Breast epithelium (tissue), 4 donors: ENCODE measurements around the gene INAFM2. TPM values are rescaled to one million over a fixed set of nuclear protein-coding genes. Genes with fewer than 3 reads are reported as not detected.

Experiments used
- DNase-seq, 2 donors: peaks; one replicate each; pipeline ENCODE4 v3.0.0-alpha.2; 2019; ENCODE audit warnings: low spot score in 2 of 2
- H3K27ac ChIP-seq, 2 donors: fragments of 200-600 bp; sonication (generic) in 1 of 2; one replicate each; pipeline ENCODE4 v1.5.1; 2016 to 2019; ENCODE audit warnings: mild to moderate bottlenecking in 1 of 2
- H3K27me3 ChIP-seq, 2 donors: fragments of 200-600 bp; sonication (generic) in 1 of 2; one replicate each; pipeline versions ENCODE4 v1.5.1 to v1.6.0; 2017 to 2019; ENCODE audit warnings: control low read depth in 1 of 2, mild to moderate bottlenecking in 1 of 2
- H3K36me3 ChIP-seq: fragments of 200-600 bp; one replicate; pipeline ENCODE4 v1.5.1; 2019
- H3K4me1 ChIP-seq, 2 donors: fragments of 200-600 bp; sonication (generic); one replicate each; pipeline ENCODE4 v1.5.1; 2016 to 2019; ENCODE audit warnings: control low read depth in 1 of 2
- H3K4me3 ChIP-seq, 3 donors: fragments of 200-600 bp; sonication (generic); 1 replicate in 2 of 3; 2 replicates in 1 of 3; pipeline ENCODE4 v1.5.1; 2016 to 2019; ENCODE audit warnings: mild to moderate bottlenecking in 3 of 3, moderate library complexity in 2 of 3
- H3K9me3 ChIP-seq, 2 donors: fragments of 200-600 bp; sonication (generic) in 1 of 2; one replicate each; pipeline ENCODE4 v1.5.1; 2016 to 2019; ENCODE audit warnings: control low read depth in 1 of 2
- CTCF ChIP-seq, 3 donors: fragments of 450-650 bp; IDR thresholded peaks; one replicate each; pipeline ENCODE4 v1.5.1; 2016 to 2017; ENCODE audit warnings: antibody characterized with exemption in 3 of 3, mild to moderate bottlenecking in 3 of 3, moderate library complexity in 3 of 3
- POLR2A ChIP-seq: fragments of 450-650 bp; IDR thresholded peaks from one replicate; pipeline ENCODE4 v1.6.1; 2016; ENCODE audit warnings: antibody characterized with exemption, mild to moderate bottlenecking, moderate library complexity
- POLR2AphosphoS5 ChIP-seq, 3 donors: sonication (generic); formaldehyde crosslinking; IDR thresholded peaks; one replicate each; pipeline ENCODE4 v1.6.1; 2017; ENCODE audit warnings: antibody characterized with exemption in 3 of 3
- intact Hi-C: fragments of 100-400 bp; cut with DNase I; formaldehyde crosslinking; loops from one replicate; pipeline ENCODE4 v1.15.1; 2023; ENCODE audit warnings: low total_unique reads
- total RNA-seq, 3 donors: library from RNA; depleted of rRNA; stranded (reverse); fragments of >200 nt; gene quantifications; one replicate each; pipeline ENCODE4 v1.1.0, GENCODE V29; 2016

INAFM2 gene
- total RNA-seq, 3 donors from 2014 or later, result 5.1 to 17.3 (median 12.5) TPM

- Histone ChIP-seq H3K4me3 (peak overlapping the region in 1 of 3 donors; percentile 67), H3K4me1 (peaks cover 0 to 16% of the 10 kb centered on the region in 2 donors), H3K27me3 (peaks cover 17 to 43% of the 10 kb centered on the region in 2 donors), H3K36me3 (no peaks in the 10 kb centered on the region), H3K9me3 (no peaks in the 10 kb centered on the region), H3K27ac (no peak overlapping the region)
- intact Hi-C loops, result loop anchor here (5.0 kb wide), 1 partner anchor 499 kb away; no protein-coding TSS in a partner anchor
- DNase-seq, result no peak
- TF ChIP-seq CTCF (IDR thresholded peaks at IDR 0.05) (no peak), POLR2A (no peak), POLR2AphosphoS5 (IDR thresholded peaks at IDR 0.05) (no peak)
Measured at GRCh38 chr15:40283615-40284300, 39.7 kb upstream of the INAFM2 start.

GRCh38 chr15:40285151-40285550 is 38.3 kb upstream of the INAFM2 start:
- Histone ChIP-seq H3K27me3 (peaks cover 17 to 36% of the 10 kb centered on the region in 2 donors), H3K36me3 (no peaks in the 10 kb centered on the region), H3K9me3 (no peaks in the 10 kb centered on the region), H3K4me1 (peaks cover 0 to 16% of the 10 kb centered on the region in 2 donors), H3K27ac (no peak overlapping the region), H3K4me3 (no peak overlapping the region)
- TF ChIP-seq CTCF (IDR thresholded peaks at IDR 0.05) (no peak), POLR2A (no peak), POLR2AphosphoS5 (IDR thresholded peaks at IDR 0.05) (no peak)
- intact Hi-C loops, result no loop called here
- no peak for DNase-seq

GRCh38 chr15:40285554-40286011 is 37.9 kb upstream of the INAFM2 start:
- TF ChIP-seq POLR2AphosphoS5 (IDR thresholded peaks at IDR 0.05) (no peak), CTCF (IDR thresholded peaks at IDR 0.05) (no peak), POLR2A (no peak)
- Histone ChIP-seq H3K4me1 (peaks cover 0 to 16% of the 10 kb centered on the region in 2 donors), H3K27me3 (peaks cover 14 to 31% of the 10 kb centered on the region in 2 donors), H3K27ac (no peak overlapping the region), H3K4me3 (no peak overlapping the region), H3K9me3 (no peaks in the 10 kb centered on the region), H3K36me3 (no peaks in the 10 kb centered on the region)
- DNase-seq, result no peak
- intact Hi-C loops, result no loop called here

GRCh38 chr15:40286061-40286532 is 37.4 kb upstream of the INAFM2 start:
- TF ChIP-seq POLR2A (no peak), CTCF (IDR thresholded peaks at IDR 0.05) (no peak), POLR2AphosphoS5 (IDR thresholded peaks at IDR 0.05) (no peak)
- Histone ChIP-seq H3K27me3 (peaks cover 14 to 26% of the 10 kb centered on the region in 2 donors), H3K27ac (no peak overlapping the region), H3K4me1 (peaks cover 0 to 16% of the 10 kb centered on the region in 2 donors), H3K36me3 (no peaks in the 10 kb centered on the region), H3K9me3 (no peaks in the 10 kb centered on the region), H3K4me3 (no peak overlapping the region)
- intact Hi-C loops, result no loop called here
- DNase-seq, result no peak

GRCh38 chr15:40286794-40287193 is 36.7 kb upstream of the INAFM2 start:
- Histone ChIP-seq H3K4me1 (peaks cover 0 to 16% of the 10 kb centered on the region in 2 donors), H3K27me3 (peaks cover 11 to 19% of the 10 kb centered on the region in 2 donors), H3K36me3 (no peaks in the 10 kb centered on the region), H3K27ac (no peak overlapping the region), H3K4me3 (no peak overlapping the region), H3K9me3 (no peaks in the 10 kb centered on the region)
- DNase-seq, result no peak
- intact Hi-C loops, result no loop called here
- TF ChIP-seq CTCF (IDR thresholded peaks at IDR 0.05) (no peak), POLR2A (no peak), POLR2AphosphoS5 (IDR thresholded peaks at IDR 0.05) (no peak)
